Neural cell (in vitro differentiated cells): Measurements from ENCODE around the gene SIGLEC1. TPM values are rescaled to one million over a fixed set of nuclear protein-coding genes. Genes with fewer than 3 reads are reported as not detected.

Source experiments
- H2AFZ ChIP-seq: fragments of 200-600, 300-800 bp; sonication (generic), shearing (Covaris generic); 2 replicates; pipeline ENCODE4 v1.6.0; 2014; ENCODE audit warnings: low read depth, mild to moderate bottlenecking, antibody characterized with exemption, low read length, moderate library complexity
- H3F3A ChIP-seq: fragments of 200-600 bp; shearing (Covaris generic); 2 replicates; pipeline ENCODE4 v1.6.1; 2016; ENCODE audit warnings: mild to moderate bottlenecking, moderate library complexity, mixed read lengths, antibody characterized with exemption, low read length; ENCODE audit not compliant: insufficient read depth, poor library complexity, severe bottlenecking
- H3K27ac ChIP-seq: fragments of 200-600, 300-800 bp; sonication (generic), shearing (Covaris generic); 2 replicates; pipeline ENCODE4 v1.5.1; 2014; ENCODE audit warnings: mild to moderate bottlenecking, low read length, moderate library complexity
- H3K27me3 ChIP-seq: fragments of 300-800, 200-600 bp; sonication (generic), shearing (Covaris generic); 2 replicates; pipeline ENCODE4 v1.6.0; 2014; ENCODE audit warnings: mild to moderate bottlenecking, low read depth, low read length, moderate library complexity; ENCODE audit not compliant: insufficient read depth
- H3K36me3 ChIP-seq: fragments of 300-800, 200-600 bp; sonication (generic), shearing (Covaris generic); 2 replicates; pipeline ENCODE4 v1.5.1; 2014; ENCODE audit warnings: mild to moderate bottlenecking, antibody characterized with exemption, low read length, moderate library complexity; ENCODE audit not compliant: insufficient read depth
- H3K4me2 ChIP-seq: fragments of 300-800, 200-600 bp; sonication (generic), shearing (Covaris generic); 2 replicates; pipeline ENCODE4 v1.6.0; 2014; ENCODE audit warnings: mild to moderate bottlenecking, low read length
- H3K4me3 ChIP-seq: fragments of 300-800, 200-600 bp; sonication (generic), shearing (Covaris generic); 2 replicates; pipeline ENCODE4 v1.5.1; 2014; ENCODE audit warnings: mild to moderate bottlenecking, low read length, moderate library complexity
- H3K79me2 ChIP-seq: fragments of 200-600 bp; shearing (Covaris generic); replicated peaks from 2 replicates; pipeline ENCODE4 v1.6.0; 2014; ENCODE audit warnings: mild to moderate bottlenecking, low read length, moderate library complexity; ENCODE audit not compliant: insufficient read depth
- H3K9ac ChIP-seq: fragments of 300-800, 200-600 bp; sonication (generic), shearing (Covaris generic); 2 replicates; pipeline ENCODE4 v1.6.1; 2016; ENCODE audit warnings: mild to moderate bottlenecking, low read length, mixed read lengths
- H3K9me2 ChIP-seq: fragments of 200-600 bp; shearing (Covaris generic); 2 replicates; pipeline ENCODE4 v1.6.1; 2016; ENCODE audit warnings: mild to moderate bottlenecking, low read length, mixed read lengths; ENCODE audit not compliant: insufficient read depth
- H3K9me3 ChIP-seq: fragments of 200-600, 300-800 bp; sonication (generic), shearing (Covaris generic); 2 replicates; pipeline ENCODE4 v1.6.1; 2016; ENCODE audit warnings: mild to moderate bottlenecking, mixed run types, low read length, moderate library complexity, mixed read lengths
- H4K20me1 ChIP-seq: fragments of 200-600 bp; shearing (Covaris generic); 2 replicates; pipeline ENCODE4 v1.6.1; 2016; ENCODE audit warnings: mild to moderate bottlenecking, mixed run types; ENCODE audit not compliant: insufficient read depth
- EP300 ChIP-seq: fragments of 450-650 bp; conservative IDR thresholded peaks from 2 replicates; pipeline ENCODE4 v1.6.1; 2014; ENCODE audit warnings: antibody characterized with exemption, mild to moderate bottlenecking, moderate library complexity; ENCODE audit not compliant: poor library complexity, severe bottlenecking
- EZH2 ChIP-seq: fragments of 200-600, 300-800 bp; shearing (Covaris generic), sonication (generic); IDR thresholded peaks from 2 replicates; pipeline ENCODE4 v1.6.1; 2014; ENCODE audit warnings: antibody characterized with exemption, low read length, borderline replicate concordance, mild to moderate bottlenecking; ENCODE audit not compliant: insufficient read depth, poor library complexity, severe bottlenecking
- MXI1 ChIP-seq: fragments of 450-650 bp; conservative IDR thresholded peaks from 2 replicates; pipeline ENCODE4 v1.6.1; 2014; ENCODE audit warnings: antibody characterized with exemption, mild to moderate bottlenecking; ENCODE audit not compliant: poor library complexity, severe bottlenecking
- POLR2AphosphoS5 ChIP-seq: IDR thresholded peaks from 2 replicates; pipeline ENCODE4 v1.6.1; 2012
- RAD21 ChIP-seq: fragments of 450-650 bp; conservative IDR thresholded peaks from 2 replicates; pipeline ENCODE4 v1.6.1; 2014; ENCODE audit warnings: antibody characterized with exemption, mild to moderate bottlenecking, moderate library complexity
- SMC3 ChIP-seq: fragments of 450-650 bp; conservative IDR thresholded peaks from 2 replicates; pipeline ENCODE4 v1.6.1; 2014; ENCODE audit warnings: antibody characterized with exemption, mild to moderate bottlenecking, moderate library complexity; ENCODE audit not compliant: poor library complexity
- TAF1 ChIP-seq: IDR thresholded peaks from 2 replicates; pipeline ENCODE4 v1.6.1; 2012; ENCODE audit warnings: low read depth
- polyA plus RNA-seq: library from polyadenylated mRNA; depleted of rRNA; stranded (reverse); fragments of >200 nt; gene quantifications from 2 replicates; pipeline ENCODE4 v1.2.3, GENCODE V29; 2014
- TF ChIP-seq, protein P1 (sequence below): fragments of 450-650 bp; IDR thresholded peaks from 2 replicates; pipeline ENCODE4 v1.5.1; 2014; ENCODE audit warnings: antibody characterized with exemption, mild to moderate bottlenecking, moderate library complexity; ENCODE audit not compliant: poor library complexity, severe bottlenecking
- TF ChIP-seq, protein P2 (sequence below): IDR thresholded peaks from 2 replicates; pipeline ENCODE4 v1.6.1; 2012; ENCODE audit warnings: borderline replicate concordance

Gene SIGLEC1
- polyA plus RNA-seq, 1 donor from 2014 or later, result 0.12 TPM

DNA sequence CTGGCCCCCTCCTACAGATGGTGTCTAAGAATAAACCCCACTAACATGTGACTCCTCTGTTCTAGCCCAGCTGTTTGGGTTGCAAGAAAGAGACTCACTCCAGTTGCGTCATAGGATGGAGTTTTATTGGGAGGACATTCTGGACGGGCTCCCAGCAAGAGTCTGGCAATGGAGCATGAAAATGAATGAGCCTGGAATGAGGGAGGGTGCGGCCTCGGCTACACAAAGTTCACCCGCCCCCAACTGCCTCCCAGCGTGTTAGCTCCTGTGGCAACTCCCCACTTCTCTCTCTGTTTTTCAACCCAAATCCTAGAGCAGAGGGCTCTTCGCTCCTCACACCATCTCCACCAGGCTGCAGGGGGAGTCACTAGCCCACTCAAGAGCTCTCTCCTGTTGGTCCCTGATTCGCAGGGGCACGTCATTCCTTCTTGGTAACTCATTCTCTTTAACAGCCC is 25.5 kb downstream of the SIGLEC1 start:
- H3K36me3 ChIP-seq, result no peaks in the 10 kb centered on the region
- no peaks in the 10 kb centered on the region for H3K9me3 ChIP-seq
- H3K79me2 ChIP-seq, result no peaks in the 10 kb centered on the region
- H3K27me3 ChIP-seq, result peaks cover 6% of the 10 kb centered on the region
- H2AFZ ChIP-seq, result no peak overlapping the region
- TF ChIP-seq RAD21, result no peak
- TF ChIP-seq, protein P1, sequence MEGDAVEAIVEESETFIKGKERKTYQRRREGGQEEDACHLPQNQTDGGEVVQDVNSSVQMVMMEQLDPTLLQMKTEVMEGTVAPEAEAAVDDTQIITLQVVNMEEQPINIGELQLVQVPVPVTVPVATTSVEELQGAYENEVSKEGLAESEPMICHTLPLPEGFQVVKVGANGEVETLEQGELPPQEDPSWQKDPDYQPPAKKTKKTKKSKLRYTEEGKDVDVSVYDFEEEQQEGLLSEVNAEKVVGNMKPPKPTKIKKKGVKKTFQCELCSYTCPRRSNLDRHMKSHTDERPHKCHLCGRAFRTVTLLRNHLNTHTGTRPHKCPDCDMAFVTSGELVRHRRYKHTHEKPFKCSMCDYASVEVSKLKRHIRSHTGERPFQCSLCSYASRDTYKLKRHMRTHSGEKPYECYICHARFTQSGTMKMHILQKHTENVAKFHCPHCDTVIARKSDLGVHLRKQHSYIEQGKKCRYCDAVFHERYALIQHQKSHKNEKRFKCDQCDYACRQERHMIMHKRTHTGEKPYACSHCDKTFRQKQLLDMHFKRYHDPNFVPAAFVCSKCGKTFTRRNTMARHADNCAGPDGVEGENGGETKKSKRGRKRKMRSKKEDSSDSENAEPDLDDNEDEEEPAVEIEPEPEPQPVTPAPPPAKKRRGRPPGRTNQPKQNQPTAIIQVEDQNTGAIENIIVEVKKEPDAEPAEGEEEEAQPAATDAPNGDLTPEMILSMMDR, result no peak
- TF ChIP-seq, protein P2, sequence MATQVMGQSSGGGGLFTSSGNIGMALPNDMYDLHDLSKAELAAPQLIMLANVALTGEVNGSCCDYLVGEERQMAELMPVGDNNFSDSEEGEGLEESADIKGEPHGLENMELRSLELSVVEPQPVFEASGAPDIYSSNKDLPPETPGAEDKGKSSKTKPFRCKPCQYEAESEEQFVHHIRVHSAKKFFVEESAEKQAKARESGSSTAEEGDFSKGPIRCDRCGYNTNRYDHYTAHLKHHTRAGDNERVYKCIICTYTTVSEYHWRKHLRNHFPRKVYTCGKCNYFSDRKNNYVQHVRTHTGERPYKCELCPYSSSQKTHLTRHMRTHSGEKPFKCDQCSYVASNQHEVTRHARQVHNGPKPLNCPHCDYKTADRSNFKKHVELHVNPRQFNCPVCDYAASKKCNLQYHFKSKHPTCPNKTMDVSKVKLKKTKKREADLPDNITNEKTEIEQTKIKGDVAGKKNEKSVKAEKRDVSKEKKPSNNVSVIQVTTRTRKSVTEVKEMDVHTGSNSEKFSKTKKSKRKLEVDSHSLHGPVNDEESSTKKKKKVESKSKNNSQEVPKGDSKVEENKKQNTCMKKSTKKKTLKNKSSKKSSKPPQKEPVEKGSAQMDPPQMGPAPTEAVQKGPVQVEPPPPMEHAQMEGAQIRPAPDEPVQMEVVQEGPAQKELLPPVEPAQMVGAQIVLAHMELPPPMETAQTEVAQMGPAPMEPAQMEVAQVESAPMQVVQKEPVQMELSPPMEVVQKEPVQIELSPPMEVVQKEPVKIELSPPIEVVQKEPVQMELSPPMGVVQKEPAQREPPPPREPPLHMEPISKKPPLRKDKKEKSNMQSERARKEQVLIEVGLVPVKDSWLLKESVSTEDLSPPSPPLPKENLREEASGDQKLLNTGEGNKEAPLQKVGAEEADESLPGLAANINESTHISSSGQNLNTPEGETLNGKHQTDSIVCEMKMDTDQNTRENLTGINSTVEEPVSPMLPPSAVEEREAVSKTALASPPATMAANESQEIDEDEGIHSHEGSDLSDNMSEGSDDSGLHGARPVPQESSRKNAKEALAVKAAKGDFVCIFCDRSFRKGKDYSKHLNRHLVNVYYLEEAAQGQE, result no peak
- no peak for TF ChIP-seq EP300
- TF ChIP-seq SMC3, result no peak
- TF ChIP-seq EZH2, result no peak
- no peak for TF ChIP-seq POLR2AphosphoS5
- TF ChIP-seq MXI1, result no peak
- TF ChIP-seq TAF1, result no peak
- no peak overlapping the region for H3K4me3 ChIP-seq
- no peaks in the 10 kb centered on the region for H3F3A ChIP-seq
- H3K9ac ChIP-seq, result no peak overlapping the region
- no peak overlapping the region for H3K27ac ChIP-seq
- no peak overlapping the region for H3K4me2 ChIP-seq
- no peaks in the 10 kb centered on the region for H3K9me2 ChIP-seq
- no peaks in the 10 kb centered on the region for H4K20me1 ChIP-seq

DNA sequence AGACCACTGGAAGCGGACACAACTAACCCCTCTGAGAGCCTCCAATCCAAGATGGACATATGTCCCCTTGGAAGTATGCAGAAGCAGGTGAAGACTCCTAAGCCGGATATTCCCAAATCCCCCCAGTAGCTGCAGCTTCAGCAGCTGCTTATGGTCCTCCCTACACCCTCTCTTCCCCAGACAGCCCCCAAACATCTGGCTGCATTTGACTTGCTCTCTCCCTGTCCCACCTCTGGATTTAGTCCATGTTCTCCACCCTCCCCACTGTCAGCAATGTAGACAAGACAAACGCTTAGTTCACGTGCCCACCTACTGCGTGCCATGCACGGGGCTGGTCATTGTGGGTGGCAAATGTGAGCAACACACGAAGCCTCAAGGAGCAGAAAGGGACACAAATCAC is 26.0 kb downstream of the SIGLEC1 start:
- Histone ChIP-seq H3K4me3 (no peak overlapping the region), H3K9ac (no peak overlapping the region), H3F3A (no peaks in the 10 kb centered on the region), H3K9me3 (no peaks in the 10 kb centered on the region), H2AFZ (no peak overlapping the region), H3K36me3 (no peaks in the 10 kb centered on the region), H3K79me2 (no peaks in the 10 kb centered on the region), H3K9me2 (no peaks in the 10 kb centered on the region), H3K27me3 (peaks cover 10% of the 10 kb centered on the region), H3K4me2 (no peak overlapping the region), H4K20me1 (no peaks in the 10 kb centered on the region), H3K27ac (no peak overlapping the region)
- TF ChIP-seq POLR2AphosphoS5 (no peak), EZH2 (no peak), RAD21 (no peak), MXI1 (no peak), EP300 (no peak), TAF1 (no peak)
- TF ChIP-seq, protein P1, result no peak
- TF ChIP-seq, protein P2, result no peak
